Measurements from ENCODE around the gene FAF1.
"Not testable (repeated sequence)": the region's sequence is repeated elsewhere in the genome, so short reads cannot be mapped to it uniquely, and the experiment has no call there.

FAF1 gene

DNA sequence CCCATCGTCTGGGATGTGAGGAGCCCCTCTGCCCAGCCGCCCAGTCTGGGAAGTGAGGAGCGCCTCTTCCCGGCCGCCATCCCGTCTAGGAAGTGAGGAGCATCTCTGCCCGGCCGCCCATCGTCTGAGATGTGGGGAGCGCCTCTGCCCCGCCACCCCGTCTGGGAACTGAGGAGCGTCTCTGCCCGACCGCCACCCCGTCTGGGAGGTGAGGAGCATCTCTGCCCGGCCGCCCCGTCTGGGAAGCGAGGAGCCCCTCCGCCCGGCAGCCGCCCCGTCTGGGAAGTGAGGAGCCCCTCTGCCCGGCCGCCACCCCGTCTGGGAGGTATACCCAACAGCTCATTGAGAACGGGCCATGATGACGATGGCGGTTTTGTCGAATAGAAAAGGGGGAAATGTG, 7.5 kb downstream of the FAF1 start:
- not testable (repeated sequence) for DNase-seq

DNA sequence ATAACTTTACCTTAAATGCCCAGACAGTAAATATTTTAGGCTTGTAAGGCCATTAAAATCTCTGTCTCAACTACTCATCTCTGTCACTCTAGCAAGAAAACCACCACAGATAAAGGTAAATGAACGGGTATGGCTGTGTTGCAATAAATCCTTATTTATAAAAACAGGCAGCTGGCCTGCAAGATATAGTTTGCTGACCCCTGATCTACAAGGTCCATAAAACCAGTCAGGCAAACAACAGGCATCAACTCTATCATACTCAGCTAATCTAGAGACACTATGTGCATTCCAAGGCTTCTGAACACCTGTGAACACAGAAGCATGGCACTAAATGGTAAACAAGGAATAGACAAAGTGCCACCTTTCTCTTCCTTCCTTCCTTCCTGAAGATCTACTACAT, 9.7 kb downstream of the FAF1 start:
- no peak for DNase-seq

DNA sequence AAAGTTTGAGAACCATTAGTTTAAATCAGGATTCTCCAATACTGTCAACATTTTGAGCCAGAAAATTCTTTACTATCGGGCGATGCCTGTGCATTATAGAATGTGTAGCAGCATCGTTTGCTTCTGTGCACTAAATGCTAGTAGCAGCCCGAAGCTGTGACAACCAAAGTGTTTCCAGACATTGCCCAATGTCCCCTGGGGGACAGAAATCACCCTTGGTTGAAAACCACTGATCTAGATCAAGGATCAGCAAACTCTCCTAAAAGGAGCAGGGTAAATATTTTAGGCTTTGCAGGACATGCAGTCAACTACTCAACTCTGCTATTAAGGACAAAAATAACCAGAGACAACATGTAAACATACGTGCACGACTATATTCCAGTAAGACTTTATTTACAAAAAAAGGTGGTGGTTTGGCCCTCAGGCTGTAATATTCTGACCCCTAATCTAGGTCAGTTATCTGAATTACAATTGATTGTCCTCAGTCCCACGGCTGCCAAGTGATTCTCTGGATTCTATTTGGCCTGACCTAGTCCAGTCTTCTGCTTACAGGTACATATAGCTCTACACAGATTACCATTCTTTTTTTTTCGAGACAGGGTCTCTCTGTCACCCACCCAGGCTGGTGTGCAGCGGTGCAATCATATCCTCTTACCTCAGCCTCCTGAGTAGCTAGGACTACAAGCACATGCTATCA, 10.6 kb downstream of the FAF1 start:
- no peak for DNase-seq

DNA sequence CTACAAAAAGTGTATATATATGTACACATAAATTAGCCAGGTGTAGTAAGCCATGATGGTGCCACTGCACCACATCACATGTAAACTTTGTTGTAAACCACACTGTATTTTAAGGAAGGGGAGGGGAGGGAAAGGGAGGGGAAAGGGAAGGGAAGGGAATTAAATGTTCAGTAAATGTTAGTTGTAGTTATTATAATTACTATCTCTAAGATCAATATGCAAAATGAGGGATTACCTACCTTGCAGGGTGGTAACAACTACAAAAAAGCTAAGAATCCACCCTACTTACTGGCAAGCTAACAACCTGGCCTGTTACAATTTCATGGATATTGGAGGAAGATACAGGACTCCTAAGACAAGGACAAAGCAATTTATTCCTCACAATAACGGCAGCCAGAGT, 17.7 kb downstream of the FAF1 start:
- no peak for DNase-seq

DNA sequence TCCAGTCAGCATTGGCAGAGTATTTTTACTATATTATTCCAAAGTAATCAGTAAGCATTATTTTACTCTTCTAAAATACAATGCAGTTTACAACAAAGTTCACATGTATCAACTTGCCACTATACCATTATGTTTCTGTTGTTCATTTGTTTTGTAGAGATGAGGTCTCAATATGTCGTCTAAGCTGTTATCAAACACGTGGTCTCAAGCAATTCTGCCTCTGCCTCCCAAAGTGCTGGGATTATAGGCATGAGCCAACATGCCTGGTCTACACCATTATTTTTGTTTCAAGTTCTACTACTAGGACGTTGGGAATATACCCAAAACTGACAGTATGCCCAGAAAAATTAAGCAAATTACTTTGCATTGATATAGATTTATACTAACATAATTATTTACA, 19.8 kb downstream of the FAF1 start:
- no peak for DNase-seq

DNA sequence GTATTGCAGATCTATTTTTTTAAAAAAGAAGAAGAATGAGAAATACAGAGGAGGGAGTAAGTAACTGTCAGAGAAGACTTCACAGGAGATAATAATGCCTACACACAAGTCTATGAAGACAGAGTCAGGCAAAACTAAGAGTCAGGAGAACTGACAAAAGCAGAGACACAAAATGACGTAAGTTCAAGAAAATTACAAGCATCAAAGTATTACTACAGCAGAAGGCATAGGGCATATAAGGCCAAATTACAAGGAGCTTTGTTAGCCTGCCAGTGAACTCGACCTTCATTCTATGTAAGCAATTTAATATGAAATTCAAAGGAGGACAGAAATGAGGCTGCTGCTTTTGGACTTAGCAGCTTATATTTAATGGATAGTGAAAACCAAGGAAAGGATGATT, 23.7 kb downstream of the FAF1 start:
- DNase-seq = no peak

DNA sequence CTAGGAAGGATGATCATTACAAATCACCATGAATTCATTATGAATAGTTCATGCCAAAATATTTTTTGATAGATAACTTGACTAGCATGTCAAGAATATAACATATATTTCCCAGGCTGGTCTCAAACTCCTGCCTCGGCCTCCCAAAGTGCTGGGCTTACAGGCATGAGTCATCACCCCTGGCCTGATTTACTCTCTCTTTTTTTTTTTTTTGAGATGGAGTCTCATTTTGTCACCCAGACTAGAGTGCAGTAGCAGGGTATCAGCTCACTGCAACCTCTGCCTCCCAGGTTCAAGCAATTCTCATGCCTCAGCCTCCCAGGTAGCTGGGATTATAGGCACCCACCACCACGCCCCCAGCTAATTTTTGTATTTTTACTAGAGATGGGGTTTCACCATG, 24.8 kb downstream of the FAF1 start:
- DNase-seq = not testable (repeated sequence)

DNA sequence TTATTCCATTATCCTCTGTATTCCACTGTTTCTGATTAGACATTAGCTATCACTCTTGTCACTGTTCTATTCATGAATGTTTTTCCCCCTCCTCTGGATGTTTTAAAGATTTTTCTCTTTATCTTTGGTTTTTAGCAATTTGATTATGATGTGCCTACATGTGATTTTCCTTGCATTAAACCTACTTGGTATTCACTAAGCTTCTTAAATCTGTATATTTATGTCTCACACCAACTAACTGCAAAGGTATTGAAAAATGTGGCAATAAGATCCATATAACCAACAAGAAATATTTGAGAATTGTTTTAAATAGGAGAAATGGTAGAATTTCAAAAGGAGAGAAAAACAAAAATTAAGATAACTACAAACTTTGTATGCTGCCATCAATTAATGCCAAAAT, 25.2 kb downstream of the FAF1 start:
- DNase-seq = no peak

DNA sequence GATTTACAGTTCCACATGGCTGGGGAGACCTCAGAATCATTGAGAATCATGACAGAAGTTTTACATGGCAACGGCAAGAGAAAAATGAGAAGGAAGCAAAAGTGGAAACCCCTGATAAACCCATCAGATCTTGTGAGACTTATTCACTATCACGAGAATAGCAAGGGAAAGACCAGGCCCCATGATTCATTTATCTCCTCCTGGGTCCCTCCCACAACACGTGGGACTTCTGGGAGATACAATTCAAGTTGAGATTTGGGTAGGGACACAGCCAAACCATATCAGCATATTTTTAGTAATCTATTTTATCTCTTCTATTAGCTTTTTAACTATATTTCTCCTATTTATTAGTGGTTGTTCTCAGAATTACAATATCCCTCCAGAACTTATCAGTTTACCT, 26.3 kb downstream of the FAF1 start:
- DNase-seq = not testable (repeated sequence)

DNA sequence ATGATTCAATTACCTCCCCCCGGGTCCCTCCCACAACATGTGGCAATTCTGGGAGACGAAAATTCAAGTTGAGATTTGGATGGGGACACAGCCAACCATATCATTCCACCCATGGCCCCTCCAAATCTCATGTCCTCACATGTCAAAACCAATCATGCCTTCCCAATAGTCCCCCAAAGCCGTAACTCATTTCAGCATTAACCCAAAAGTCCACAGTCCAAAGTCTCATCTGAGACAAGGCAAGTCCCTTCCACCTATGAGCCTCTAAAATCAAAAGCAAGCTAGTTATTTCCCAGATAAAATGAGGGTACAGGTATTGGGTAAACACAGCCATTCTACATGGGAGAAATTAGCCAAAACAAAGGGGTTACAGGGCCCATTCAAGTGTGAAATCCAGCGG, 28.0 kb downstream of the FAF1 start:
- not testable (repeated sequence) for DNase-seq

DNA sequence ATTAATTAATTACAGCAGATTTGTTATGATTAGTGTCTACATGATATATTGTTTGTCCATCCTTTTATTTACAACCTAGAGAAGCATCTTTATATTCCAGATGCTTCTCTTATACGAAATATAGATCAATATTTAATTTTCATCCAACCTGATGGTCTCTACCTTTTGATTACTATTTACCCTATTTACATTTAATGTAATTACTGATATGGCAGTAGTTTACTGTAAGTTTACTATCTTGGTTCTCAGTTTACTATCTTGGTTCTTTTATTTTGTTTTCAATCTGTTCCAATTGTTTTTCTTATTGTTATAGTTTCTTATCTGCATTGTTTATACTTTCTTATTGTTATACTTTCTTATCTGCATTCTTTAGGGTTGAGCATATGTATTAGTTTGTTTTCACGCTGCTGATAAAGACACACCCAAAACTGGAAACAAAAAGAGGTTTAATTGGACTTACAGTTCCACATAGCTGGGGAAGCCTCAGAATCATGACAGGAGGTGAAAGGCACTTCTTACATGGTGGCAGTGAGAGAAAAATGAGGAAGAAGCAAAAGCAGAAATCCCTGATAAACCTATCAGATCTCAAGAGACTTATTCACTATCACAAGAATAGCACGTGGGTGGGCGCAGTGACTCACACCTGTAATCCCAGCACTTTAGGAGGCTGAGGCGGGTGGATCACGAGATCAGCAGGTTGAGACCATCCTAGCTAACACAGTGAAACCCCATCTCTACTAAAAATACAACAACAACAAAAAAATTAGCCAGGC, 28.9 kb downstream of the FAF1 start:
- no peak for DNase-seq

DNA sequence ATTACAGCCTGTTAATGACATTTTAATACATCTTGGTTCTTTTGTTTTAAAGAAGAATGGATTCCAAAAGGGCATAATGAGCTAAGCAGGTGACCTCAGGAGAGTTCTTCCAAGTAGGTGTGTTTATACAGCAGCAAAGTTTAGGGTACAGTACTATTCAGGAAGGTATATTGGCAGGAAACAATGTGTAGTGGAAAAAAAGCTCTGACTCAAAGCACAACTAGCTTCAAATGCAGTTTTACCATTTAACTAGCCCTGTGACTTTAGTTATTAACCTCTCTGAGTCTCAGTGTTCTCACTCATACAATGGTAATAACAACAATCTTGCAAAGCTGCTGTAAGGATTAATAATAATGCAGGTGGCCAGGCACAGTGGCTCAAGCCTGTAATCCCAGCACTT, 29.9 kb downstream of the FAF1 start:
- DNase-seq = peak; percentile 47

DNA sequence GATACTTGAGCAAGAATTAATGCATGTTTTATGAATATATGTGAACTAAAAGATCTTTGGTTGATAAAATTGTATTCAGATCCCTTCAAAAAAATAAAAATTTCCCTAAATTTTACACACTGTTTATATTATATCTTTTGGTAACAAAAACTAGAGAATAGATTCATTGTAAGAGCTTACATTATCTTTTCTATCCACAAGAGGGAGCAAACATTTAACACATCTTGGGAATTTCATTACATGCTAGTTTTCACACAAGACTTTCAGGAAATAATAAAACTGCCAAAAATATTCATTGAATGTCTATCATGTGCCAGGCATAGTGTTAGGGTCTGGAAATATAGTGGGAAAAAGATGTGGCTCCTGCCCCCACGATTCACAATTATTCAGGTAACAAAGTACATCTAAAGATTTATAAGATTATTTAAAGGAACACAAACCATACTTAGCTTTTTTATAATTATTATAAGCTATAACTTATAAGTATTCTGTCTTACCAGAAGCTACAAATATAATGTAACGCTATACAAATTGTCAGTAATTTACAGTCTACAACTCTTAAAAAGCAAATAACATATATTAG, 30.6 kb downstream of the FAF1 start:
- peak; percentile 7 for DNase-seq

DNA sequence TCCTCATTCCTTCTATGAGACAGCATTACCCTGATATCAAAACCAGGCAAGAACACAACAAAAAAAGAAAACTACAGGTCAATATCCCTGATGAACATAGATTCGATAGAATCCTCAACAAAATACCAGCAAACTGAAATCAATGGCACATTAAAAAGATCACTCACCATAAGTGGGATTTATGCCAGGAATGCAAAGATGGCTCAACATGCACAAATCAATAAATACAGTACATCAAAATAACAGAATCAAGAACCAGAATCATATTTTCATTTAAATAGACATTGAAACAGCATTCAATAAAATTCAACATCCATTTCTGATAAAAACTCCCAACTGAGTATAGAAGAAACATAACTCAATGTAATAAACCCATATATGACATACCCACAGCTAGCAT, 36.5 kb downstream of the FAF1 start:
- DNase-seq = no peak

DNA sequence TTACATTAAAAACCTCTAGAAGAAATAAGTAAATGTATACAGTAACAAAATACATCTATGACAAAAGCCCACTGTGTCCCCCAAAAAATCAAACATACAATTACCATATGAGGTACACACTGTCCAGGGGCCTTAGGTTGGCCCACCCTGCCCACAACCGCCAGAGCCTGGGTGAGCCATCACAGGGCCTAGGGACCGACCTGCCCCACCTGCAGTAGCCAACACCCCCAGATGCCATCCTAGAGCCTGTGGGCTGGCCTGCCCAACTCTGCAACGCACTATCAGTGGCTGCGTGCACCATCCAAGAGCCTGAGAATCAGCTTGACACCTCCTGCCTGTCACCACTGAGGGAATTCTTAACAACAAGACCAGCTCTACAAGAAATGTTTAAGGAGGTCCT, 39.0 kb downstream of the FAF1 start:
- no peak for DNase-seq

DNA sequence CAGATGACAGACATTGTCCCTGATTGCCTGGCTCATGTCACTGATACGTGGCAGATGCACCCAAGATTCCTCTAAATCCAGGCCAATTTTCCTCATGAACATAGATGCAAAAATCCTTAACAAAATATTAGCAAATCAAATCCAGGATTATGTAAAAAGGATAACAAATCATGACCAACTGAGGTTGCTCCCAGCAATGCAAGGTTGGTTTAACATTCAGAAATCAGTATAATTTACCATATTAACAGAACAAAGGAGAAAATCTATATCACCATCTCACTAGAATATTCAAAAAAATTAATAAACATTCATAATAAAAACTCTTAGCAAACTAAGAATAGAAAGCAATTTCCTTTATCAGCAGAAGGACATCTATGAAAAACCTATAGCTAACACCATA, 39.7 kb downstream of the FAF1 start:
- DNase-seq = no peak

DNA sequence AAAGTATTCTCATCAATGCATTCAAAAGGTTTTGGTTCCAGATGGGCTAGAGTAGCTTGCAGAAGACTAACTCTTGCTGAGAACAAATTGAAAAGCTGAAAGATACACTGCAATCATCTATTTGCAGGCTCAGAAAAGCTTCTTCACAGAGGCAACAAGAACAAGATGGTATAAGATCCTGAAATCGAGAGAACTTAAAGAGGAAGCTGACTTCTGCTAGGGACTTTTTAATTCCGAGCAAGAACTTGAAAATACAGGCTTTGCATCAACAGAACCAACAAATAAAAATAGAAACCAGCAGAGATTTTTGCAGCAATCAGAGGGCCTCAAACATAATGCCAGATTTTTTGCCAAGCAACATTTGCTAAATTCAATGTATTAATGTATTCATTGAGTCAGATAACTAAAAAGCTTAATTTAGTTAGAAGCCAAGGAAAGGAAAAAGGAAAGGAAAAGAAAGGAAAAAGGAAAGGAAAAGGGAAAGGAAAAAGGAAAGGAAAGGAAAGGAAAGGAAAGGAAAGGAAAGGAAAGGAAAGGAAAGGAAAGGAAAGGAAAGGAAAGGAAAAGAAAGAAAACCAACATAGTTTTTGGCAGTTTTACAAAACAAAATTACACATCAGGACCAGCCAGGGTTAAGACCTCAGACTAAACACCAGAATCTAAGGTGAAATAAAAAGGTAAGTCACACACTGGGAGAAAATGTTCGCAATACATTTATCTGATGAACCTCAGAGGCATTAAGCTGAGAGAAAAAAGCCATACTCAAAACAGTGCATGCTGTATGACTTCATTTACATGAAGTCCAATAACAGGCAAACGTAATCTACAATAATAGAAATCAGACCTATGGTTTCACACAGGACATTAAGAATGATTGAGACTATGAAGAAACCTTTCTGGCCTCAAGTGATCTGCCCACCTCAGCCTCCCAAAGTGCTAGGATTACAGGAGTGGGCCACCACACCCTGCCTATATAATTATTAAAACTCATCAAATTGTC, 42.6 kb downstream of the FAF1 start:
- DNase-seq = no peak

DNA sequence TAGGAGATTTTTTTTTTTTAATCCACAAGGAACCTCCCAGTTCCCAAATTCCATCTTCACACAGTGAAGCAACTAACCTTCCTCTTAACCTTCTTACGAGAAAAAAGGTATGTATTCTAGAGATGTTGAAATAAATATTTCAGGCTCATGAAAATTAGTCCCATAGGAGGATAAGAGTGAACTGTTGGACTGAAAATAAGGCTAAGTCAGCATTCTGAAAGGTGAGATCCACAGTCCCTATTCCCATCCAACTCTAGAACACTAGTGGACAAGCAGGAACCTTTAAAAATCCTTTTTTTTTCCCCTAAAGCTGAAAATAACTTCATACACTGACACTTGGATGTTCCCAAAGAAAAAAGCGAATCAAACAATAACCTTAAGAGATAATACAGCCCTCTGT, 44.4 kb downstream of the FAF1 start:
- DNase-seq = no peak

DNA sequence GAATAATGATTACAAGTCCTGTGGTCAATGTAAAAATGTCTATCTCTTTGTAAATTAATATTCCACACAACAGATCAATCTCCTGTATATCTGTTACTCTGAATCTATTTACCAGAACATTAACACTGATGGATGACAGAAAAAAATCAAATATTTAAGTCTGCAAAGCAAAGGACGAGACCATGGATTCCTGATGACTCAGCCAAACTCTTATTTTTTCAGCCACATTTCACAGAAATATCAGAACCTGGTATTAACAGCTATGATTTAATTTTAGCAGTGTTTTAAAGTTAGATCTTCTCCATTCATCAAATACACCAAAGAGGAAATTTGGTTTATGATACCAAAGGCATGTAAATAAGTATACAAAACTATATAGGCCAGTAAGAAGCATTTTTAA, 46.1 kb downstream of the FAF1 start:
- no peak for DNase-seq

DNA sequence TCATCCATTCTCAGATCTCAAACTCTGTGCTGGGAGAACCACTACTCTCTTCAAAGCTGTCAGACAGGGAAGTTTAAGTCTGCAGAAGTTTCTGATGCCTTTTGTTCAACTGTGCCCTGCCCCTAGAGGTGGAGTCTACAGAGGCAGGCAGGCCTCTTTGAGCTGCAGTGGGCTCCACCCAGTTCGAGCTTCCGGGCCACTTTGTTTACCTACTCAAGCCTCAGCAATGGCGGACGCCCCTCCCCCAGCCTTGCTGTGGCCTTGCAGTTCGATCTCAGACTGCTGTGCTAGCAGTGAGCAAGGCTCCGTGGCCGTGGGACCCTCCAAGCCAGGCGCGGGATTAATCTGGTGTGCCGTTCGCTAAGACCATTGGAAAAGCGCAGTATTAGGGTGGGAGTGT, 49.7 kb downstream of the FAF1 start:
- DNase-seq = not testable (repeated sequence)

DNA sequence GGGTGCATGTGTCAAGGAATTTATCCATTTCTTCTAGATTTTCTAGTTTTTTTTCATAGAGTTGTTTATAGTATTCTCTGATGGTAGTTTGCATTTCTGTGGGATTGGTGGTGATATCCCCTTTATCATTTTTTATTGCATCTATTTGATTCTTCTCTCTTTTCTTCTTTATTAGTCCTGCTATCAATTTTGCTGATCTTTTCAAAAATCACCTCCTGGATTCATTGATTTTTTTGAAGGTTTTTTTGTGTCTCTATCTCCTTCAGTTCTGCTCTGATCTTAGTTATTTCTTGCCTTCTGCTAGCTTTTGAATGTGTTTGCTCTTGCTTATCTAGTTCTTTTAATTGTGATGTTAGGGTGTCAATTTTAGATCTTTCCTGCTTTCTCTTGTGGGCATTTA, 52.5 kb downstream of the FAF1 start:
- not testable (repeated sequence) for DNase-seq

DNA sequence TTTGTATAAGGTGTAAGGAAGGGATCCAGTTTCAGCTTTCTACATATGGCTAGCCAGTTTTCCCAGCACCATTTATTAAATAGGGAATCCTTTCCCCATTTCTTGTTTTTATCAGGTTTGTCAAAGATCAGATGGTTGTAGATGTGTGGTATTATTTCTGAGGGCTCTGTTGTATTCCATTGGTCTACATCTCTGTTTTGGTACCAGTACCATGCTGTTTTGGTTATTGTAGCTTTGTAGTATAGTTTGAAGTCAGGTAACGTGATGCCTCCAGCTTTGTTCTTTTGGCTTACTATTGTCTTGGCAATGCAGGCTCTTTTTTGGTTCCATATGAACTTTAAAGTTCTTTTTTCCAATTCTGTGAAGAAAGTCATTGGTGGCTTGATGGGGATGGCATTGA, 54.0 kb downstream of the FAF1 start:
- not testable (repeated sequence) for DNase-seq

DNA sequence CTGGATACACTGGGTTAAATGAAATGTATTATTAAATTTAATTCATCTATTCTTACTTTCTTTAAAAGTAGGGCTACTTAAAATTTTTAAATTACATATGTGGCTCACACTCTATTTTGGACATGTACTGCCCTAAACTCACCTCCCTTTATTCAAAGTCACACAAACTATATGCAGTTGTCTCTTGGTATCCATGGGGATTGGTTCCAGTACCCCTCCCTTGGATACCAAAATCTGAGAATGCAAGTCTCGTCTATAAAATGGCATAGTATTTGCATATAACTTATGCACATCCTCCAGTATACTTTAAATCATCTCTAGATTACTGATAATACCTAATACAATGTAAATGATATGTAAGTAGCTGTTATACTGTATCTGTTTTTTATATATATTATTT, 57.6 kb downstream of the FAF1 start:
- no peak for DNase-seq

Measured in activated CD4-positive, alpha-beta T cell treated with anti-CD3 and anti-CD28 coated beads, Interleukin-2, amount 50 U/mL, for 16 hours (primary cell).